H1 (cell line): ENCODE data around the gene BBX. TPM values are rescaled to one million over a fixed set of nuclear protein-coding genes. Genes with fewer than 3 reads are reported as not detected.

ENCODE experiments used
- CTCF ChIA-PET: fragments of 300-600 bp; sonication (Branson Sonifier 250); formaldehyde crosslinking; loops from one replicate; lab custom pipeline; 2021; ENCODE audit not compliant: partially characterized antibody; lab: Charles Lee
- POLR2A ChIA-PET: fragments of 300-600 bp; sonication (Branson Sonifier 250); formaldehyde crosslinking; loops from one replicate; lab custom pipeline; 2021; ENCODE audit warnings: inconsistent platforms; ENCODE audit not compliant: partially characterized antibody; lab: Charles Lee
- DNase-seq, 2 experiments: peaks; one replicate each; pipeline versions ENCODE4 v3.0.0 to v3.0.0-alpha.2; 2010 to 2022; ENCODE audit warnings: low spot score in 2 of 2, low read depth in 1 of 2, mixed read lengths in 1 of 2
- FAIRE-seq: peaks from 2 replicates; lab custom pipeline; 2011; peaks lifted over from hg19 to GRCh38; lab: Jason Lieb, UNC
- H2AFZ ChIP-seq: 2 replicates; pipeline ENCODE4 v1.8.1; 2012; ENCODE audit warnings: low read length, inconsistent platforms
- H2AK5ac ChIP-seq: 2 replicates; pipeline ENCODE4 v1.6.1; 2013; ENCODE audit warnings: low read depth, low read length
- H2BK120ac ChIP-seq: replicated peaks from 2 replicates; pipeline ENCODE3; 2013; ENCODE audit warnings: low read depth, low read length, inconsistent platforms
- H2BK12ac ChIP-seq: 2 replicates; pipeline ENCODE4 v1.6.1; 2013; ENCODE audit warnings: low read depth, low read length
- H2BK15ac ChIP-seq: 2 replicates; pipeline ENCODE4 v1.6.1; 2013; ENCODE audit warnings: low read length
- H2BK20ac ChIP-seq: 2 replicates; pipeline ENCODE4 v1.6.1; 2013; ENCODE audit warnings: low read length
- H2BK5ac ChIP-seq: 2 replicates; pipeline ENCODE4 v1.6.1; 2013; ENCODE audit warnings: low read depth, low read length
- H3K14ac ChIP-seq: 2 replicates; pipeline ENCODE4 v1.6.1; 2013; ENCODE audit warnings: inconsistent platforms; ENCODE audit not compliant: insufficient read length
- H3K18ac ChIP-seq: 2 replicates; pipeline ENCODE4 v1.6.1; 2013; ENCODE audit warnings: low read length; ENCODE audit errors: extremely low read depth
- H3K23ac ChIP-seq: 2 replicates; pipeline ENCODE4 v1.6.1; 2013; ENCODE audit warnings: inconsistent platforms; ENCODE audit not compliant: insufficient read length
- H3K23me2 ChIP-seq: 2 replicates; pipeline ENCODE4 v1.6.1; 2013; ENCODE audit warnings: low read depth, low read length
- H3K27ac ChIP-seq: 2 replicates; pipeline ENCODE4 v1.6.1; 2011; ENCODE audit warnings: low read depth, low read length, inconsistent platforms
- H3K27me3 ChIP-seq, 4 experiments: replicated peaks in 1 of 4; 1 replicate in 1 of 4; 2 replicates in 3 of 4; pipeline versions ENCODE4 v1.6.1 to v1.8.1; 2011 to 2013; ENCODE audit warnings: low read length in 3 of 4, mild to moderate bottlenecking in 3 of 4, inconsistent platforms in 2 of 4, mixed read lengths in 2 of 4, moderate library complexity in 1 of 4; ENCODE audit not compliant: control insufficient read depth in 3 of 4, insufficient read depth in 3 of 4; ENCODE audit errors: extremely low read depth in 1 of 4
- H3K36me3 ChIP-seq, 4 experiments: 2 replicates each; pipeline versions ENCODE4 v1.6.1 to v1.8.1; 2011 to 2013; ENCODE audit warnings: mild to moderate bottlenecking in 4 of 4, low read length in 3 of 4, moderate library complexity in 2 of 4, control low read depth in 1 of 4, inconsistent platforms in 1 of 4; ENCODE audit not compliant: insufficient read depth in 4 of 4, control insufficient read depth in 2 of 4
- H3K4ac ChIP-seq: replicated peaks from 2 replicates; pipeline ENCODE3; 2013; ENCODE audit warnings: low read length, low read depth, mixed read lengths, inconsistent platforms; ENCODE audit not compliant: insufficient read length
- H3K4me1 ChIP-seq, 4 experiments: replicated peaks in 1 of 4; 1 replicate in 1 of 4; 2 replicates in 3 of 4; pipeline versions ENCODE4 v1.6.1 to v1.8.1; 2011 to 2013; ENCODE audit warnings: low read length in 3 of 4, inconsistent platforms in 2 of 4, mixed read lengths in 1 of 4; ENCODE audit not compliant: insufficient read depth in 4 of 4, control insufficient read depth in 3 of 4
- H3K4me2 ChIP-seq, 2 experiments: 2 replicates each; pipeline versions ENCODE4 v1.6.1 to v1.8.1; 2011 to 2013; ENCODE audit warnings: low read depth in 2 of 2, low read length in 2 of 2, control low read depth in 1 of 2, inconsistent platforms in 1 of 2, mild to moderate bottlenecking in 1 of 2; ENCODE audit not compliant: insufficient read depth in 1 of 2
- H3K4me3 ChIP-seq, 4 experiments: fragments of 200-600, 300-600 bp in 1 of 4; sonication (generic), shearing (Covaris generic), sonication (Bioruptor Twin) in 1 of 4; 2 replicates each; pipeline versions ENCODE4 v1.5.1 to v1.8.1; 2011 to 2016; ENCODE audit warnings: low read length in 4 of 4, low read depth in 3 of 4, control low read depth in 2 of 4, inconsistent platforms in 2 of 4, mild to moderate bottlenecking in 2 of 4, mixed read lengths in 1 of 4, moderate library complexity in 1 of 4; ENCODE audit not compliant: insufficient read depth in 2 of 4; ENCODE audit errors: extremely low read depth in 1 of 4
- H3K56ac ChIP-seq: replicated peaks from 2 replicates; pipeline ENCODE3; 2013; ENCODE audit warnings: low read depth, mild to moderate bottlenecking, mixed read lengths, low read length, inconsistent platforms; ENCODE audit not compliant: insufficient read length
- H3K79me1 ChIP-seq: 2 replicates; pipeline ENCODE4 v1.6.1; 2013; ENCODE audit warnings: low read depth, low read length, control low read depth
- H3K79me2 ChIP-seq, 2 experiments: 2 replicates each; pipeline versions ENCODE4 v1.6.1 to v1.8.1; 2012 to 2013; ENCODE audit warnings: low read length in 2 of 2, mild to moderate bottlenecking in 2 of 2, inconsistent platforms in 1 of 2; ENCODE audit not compliant: insufficient read depth in 2 of 2, control insufficient read depth in 1 of 2
- H3K9ac ChIP-seq, 4 experiments: replicated peaks in 1 of 4; 1 replicate in 1 of 4; 2 replicates in 3 of 4; pipeline versions ENCODE4 v1.6.1 to v1.8.1; 2011 to 2013; ENCODE audit warnings: low read depth in 3 of 4, low read length in 3 of 4, control low read depth in 2 of 4, mild to moderate bottlenecking in 2 of 4, moderate library complexity in 2 of 4, inconsistent platforms in 1 of 4; ENCODE audit errors: extremely low read depth in 1 of 4
- H3K9me3 ChIP-seq, 2 experiments: 2 replicates each; pipeline versions ENCODE4 v1.6.1 to v1.8.1; 2012 to 2013; ENCODE audit warnings: mild to moderate bottlenecking in 2 of 2, moderate library complexity in 2 of 2, control low read depth in 1 of 2, inconsistent platforms in 1 of 2, low read depth in 1 of 2, low read length in 1 of 2, mixed read lengths in 1 of 2; ENCODE audit not compliant: insufficient read depth in 2 of 2
- H4K20me1 ChIP-seq, 2 experiments: replicated peaks in 1 of 2; 2 replicates each; pipeline versions ENCODE3 to v1.8.1; 2011 to 2013; ENCODE audit warnings: inconsistent platforms in 2 of 2, low read length in 2 of 2, mild to moderate bottlenecking in 1 of 2; ENCODE audit not compliant: insufficient read depth in 2 of 2, control insufficient read depth in 1 of 2
- H4K5ac ChIP-seq: 2 replicates; pipeline ENCODE4 v1.6.1; 2013; ENCODE audit warnings: low read length, low read depth, mixed read lengths, inconsistent platforms; ENCODE audit not compliant: insufficient read length
- H4K8ac ChIP-seq: 2 replicates; pipeline ENCODE4 v1.8.0; 2013; ENCODE audit warnings: mild to moderate bottlenecking, moderate library complexity, low read length, inconsistent platforms; ENCODE audit not compliant: insufficient read depth; ENCODE audit errors: extremely low read depth
- H4K91ac ChIP-seq: replicated peaks from 2 replicates; pipeline ENCODE3; 2013; ENCODE audit warnings: low read length, mixed read lengths, inconsistent platforms; ENCODE audit not compliant: insufficient read length
- ZNF274 ChIP-seq: IDR thresholded peaks from 2 replicates; pipeline ENCODE4 v1.7.0; 2012; ENCODE audit warnings: low read length, borderline replicate concordance; ENCODE audit errors: extremely low read depth
- WGBS, 2 experiments: shearing (Covaris generic) in 1 of 2; methylation state at CpG; one replicate each; pipeline versions ENCODE4 v1.1.6 to v1.1.7; 2013 to 2015; ENCODE audit warnings: low lambda C conversion rate in 2 of 2, mixed read lengths in 2 of 2, inconsistent platforms in 1 of 2, low coverage in 1 of 2, missing lambda C conversion rate in 1 of 2; ENCODE audit not compliant: insufficient replicate concordance in 2 of 2, insufficient coverage in 1 of 2, insufficient read length in 1 of 2; ENCODE audit errors: extremely low coverage in 1 of 2, missing lambda C conversion rate in 1 of 2; 5-methylcytosine and 5-hydroxymethylcytosine counted together
- polyA plus RNA-seq, 7 experiments: library from polyadenylated mRNA; depleted of rRNA in 3 of 7; stranded (reverse) in 5 of 7; unstranded in 2 of 7; fragments of >200 nt in 5 of 7; fragments of 200-250 nt in 2 of 7; gene quantifications; 1 replicate in 5 of 7; 2 replicates in 1 of 7; 4 replicates in 1 of 7; pipeline versions ENCODE4 v1.2.1 to v1.2.3, GENCODE V29; 2011 to 2013; ENCODE audit warnings: missing spikeins in 2 of 7, mixed read lengths in 2 of 7
- total RNA-seq: library from RNA; stranded (reverse); fragmentation: NEBNext Ultra II Directional; extraction: Animal tissue kit (Norgen Biotek cat#: 25700); gene quantifications from 2 replicates; pipeline ENCODE4 v1.2.1, GENCODE V29; 2021

The BBX gene
- total and polyA plus RNA-seq, 2 of the 8 experiments (the other 6 are each of a cell fraction or from before 2014, with no cell fraction given) = 11.0 to 42.5 TPM

- Histone ChIP-seq H3K56ac (no peak overlapping the region), H3K4me3 (no peak overlapping the region), H3K36me3 (peaks cover 13 to 41% (median 23%) of the 10 kb centered on the region in 4 experiments), H4K91ac (no peak overlapping the region), H4K5ac (no peak overlapping the region), H3K4ac (no peak overlapping the region), H3K4me2 (no peak overlapping the region), H4K8ac (no peak overlapping the region), H2BK15ac (no peak overlapping the region), H2AFZ (no peak overlapping the region), H3K79me1 (no peaks in the 10 kb centered on the region), H3K79me2 (no peaks in the 10 kb centered on the region), H3K9ac (no peak overlapping the region), H3K23me2 (no peaks in the 10 kb centered on the region), H2BK20ac (no peak overlapping the region), H3K4me1 (peaks cover 0 to 8% (median 0%) of the 10 kb centered on the region in 4 experiments; a peak in 1 of 7 replicates), H3K9me3 (no peaks in the 10 kb centered on the region), H3K14ac (no peak overlapping the region), H2BK120ac (no peak overlapping the region), H3K27me3 (no peaks in the 10 kb centered on the region), H3K27ac (no peak overlapping the region), H2BK5ac (no peak overlapping the region), H4K20me1 (peaks cover 0 to 2% of the 10 kb centered on the region in 2 experiments), H3K18ac (no peak overlapping the region), H2BK12ac (no peak overlapping the region), H2AK5ac (no peak overlapping the region), H3K23ac (no peak overlapping the region)
- DNase-seq (no peak), FAIRE-seq (no peak)
- TF ChIP-seq ZNF274 = no peak
- POLR2A ChIA-PET = no interaction called here
- CTCF ChIA-PET = interaction anchor here (0.6 to 1.7 kb wide), 6 partner anchors 8 to 568 kb away, joined by 3 to 5 read pairs (median 4); no protein-coding TSS in a partner anchor
- 53% methylated on average over 3 of the region's 3 CpGs; no CpG with 5 or more reads in 1 of the 2 experiments for WGBS, 2 experiments
These were observed 280.4 kb downstream of the BBX start for GRCh38 chr3:107803170-107803569.
